ELR (cell line): Measurements from ENCODE around the gene RASGRP2.
"Not testable (repeated sequence)": the region's sequence is repeated elsewhere in the genome, so short reads cannot be mapped to it uniquely, and the experiment has no call there.

Experiments used
- DNase-seq: peaks from one replicate; pipeline ENCODE4 v3.0.0-alpha.2; 2015; ENCODE audit warnings: low read depth

The RASGRP2 gene

GRCh38 chr11:64718084-64718779 is 25.7 kb downstream of the RASGRP2 start:
- no peak for DNase-seq

- DNase-seq: no peak
Observed at GRCh38 chr11:64717268-64717578, 26.7 kb downstream of the RASGRP2 start.

GRCh38 chr11:64716473-64717267 is 27.3 kb downstream of the RASGRP2 start:
- peak; percentile 9 for DNase-seq

GRCh38 chr11:64715756-64716472 is 28.0 kb downstream of the RASGRP2 start:
- no peak for DNase-seq

GRCh38 chr11:64715110-64715509 is 28.8 kb downstream of the RASGRP2 start:
- DNase-seq: no peak

GRCh38 chr11:64714666-64715065 is 29.3 kb downstream of the RASGRP2 start:
- no peak for DNase-seq

GRCh38 chr11:64713781-64714363 is 30.1 kb downstream of the RASGRP2 start:
- DNase-seq: no peak

GRCh38 chr11:64713016-64713707 is 30.8 kb downstream of the RASGRP2 start:
- DNase-seq: no peak

- DNase-seq: no peak
Observed at GRCh38 chr11:64712430-64713015, 31.4 kb downstream of the RASGRP2 start.

- no peak for DNase-seq
Observed at GRCh38 chr11:64711956-64712362, 32.0 kb downstream of the RASGRP2 start.

- no peak for DNase-seq
Observed at GRCh38 chr11:64711138-64711955, 32.6 kb downstream of the RASGRP2 start.

GRCh38 chr11:64710418-64711137 is 33.4 kb downstream of the RASGRP2 start:
- no peak for DNase-seq

GRCh38 chr11:64705501-64705900 is 38.4 kb downstream of the RASGRP2 start:
- no peak for DNase-seq

GRCh38 chr11:64703048-64703447 is 40.9 kb downstream of the RASGRP2 start:
- no peak for DNase-seq

GRCh38 chr11:64701956-64702355 is 42.0 kb downstream of the RASGRP2 start:
- DNase-seq: not testable (repeated sequence)

GRCh38 chr11:64698427-64698826 is 45.5 kb downstream of the RASGRP2 start:
- DNase-seq: no peak

- no peak for DNase-seq
Observed at GRCh38 chr11:64697663-64698375, 46.1 kb downstream of the RASGRP2 start.

- DNase-seq: no peak
Observed at GRCh38 chr11:64696045-64696444, 47.9 kb downstream of the RASGRP2 start.

- DNase-seq: no peak
Observed at GRCh38 chr11:64695548-64695947, 48.4 kb downstream of the RASGRP2 start.
